Activated naive CD8-positive, alpha-beta T cell treated with anti-CD3 and anti-CD28 coated beads, Interleukin-2, amount 10 ng/mL, durations not matched to agents 7 days and 5 days (primary cell): ENCODE measurements around the gene TRMT11. TPM values are rescaled to one million over a fixed set of nuclear protein-coding genes. Genes with fewer than 3 reads are reported as not detected.
"Not testable (repeated sequence)": the region's sequence is repeated elsewhere in the genome, so short reads cannot be mapped to it uniquely, and the experiment has no call there.

ENCODE experiments used
- ATAC-seq: fragments of 150-1000 bp; cut with Tn5 transposase; one replicate; pipeline ENCODE4 v1.10.0; 2021; ENCODE audit warnings: low read depth, moderate library complexity
- POLR2A ChIA-PET: fragments of 350-600 bp; sonication (Branson Sonifier 250); formaldehyde crosslinking; loops from one replicate; lab custom pipeline; 2021; ENCODE audit warnings: antibody characterized with exemption; lab: Charles Lee
- DNase-seq: peaks from one replicate; pipeline ENCODE4 v3.0.0; 2021
- H3K27ac Mint-ChIP-seq: one replicate; pipeline ENCODE4 v1.8.0; 2022; ENCODE audit warnings: mild to moderate bottlenecking, mixed read lengths
- H3K27me3 Mint-ChIP-seq: one replicate; pipeline ENCODE4 v1.8.0; 2022; ENCODE audit warnings: mild to moderate bottlenecking, moderate library complexity, mixed read lengths
- H3K36me3 Mint-ChIP-seq: one replicate; pipeline ENCODE4 v1.8.0; 2021; ENCODE audit warnings: mild to moderate bottlenecking, mixed read lengths
- H3K4me1 Mint-ChIP-seq: one replicate; pipeline ENCODE4 v1.8.0; 2021; ENCODE audit warnings: mixed read lengths
- H3K4me3 Mint-ChIP-seq: one replicate; pipeline ENCODE4 v1.8.0; 2022; ENCODE audit warnings: mild to moderate bottlenecking, moderate library complexity, mixed read lengths
- H3K9me3 Mint-ChIP-seq: one replicate; pipeline ENCODE4 v1.8.0; 2021; ENCODE audit warnings: mixed read lengths
- total RNA-seq, 2 experiments: library from RNA; stranded (reverse); gene quantifications; one replicate each; pipeline ENCODE4 v1.2.3, GENCODE V29; 2021

TRMT11 gene
- total RNA-seq, 2 experiments from 2014 or later: 24.7 to 25.1 TPM

DNA sequence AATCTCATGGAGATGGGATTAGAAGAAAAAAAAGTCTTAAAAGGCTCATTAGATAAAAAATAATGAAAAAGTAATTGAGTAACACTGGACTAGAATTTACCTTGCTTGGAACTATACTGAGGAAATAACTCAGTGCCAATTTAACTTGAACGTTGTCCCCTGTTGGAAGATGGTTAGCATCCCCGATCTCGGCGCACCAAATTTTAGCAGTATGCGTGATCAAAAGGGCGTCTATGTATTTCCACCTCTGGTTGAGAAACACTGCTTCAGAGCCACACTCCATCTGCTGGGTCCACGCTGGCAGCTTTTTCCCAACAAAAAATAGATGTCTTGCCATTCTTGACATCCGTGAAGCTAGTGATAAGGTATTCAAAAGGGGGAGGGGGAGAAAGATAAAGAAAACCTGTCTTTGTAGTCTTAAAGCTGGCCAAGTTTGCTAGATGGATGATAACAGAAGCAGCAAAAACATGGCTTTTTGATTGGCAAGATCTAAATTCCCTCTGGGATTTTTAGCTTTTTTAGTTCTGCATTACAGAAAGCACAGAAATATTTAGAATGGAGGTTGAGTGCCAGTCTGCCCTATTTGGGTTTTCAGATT lies 23.3 kb upstream of the TRMT11 start:
- Mint-ChIP-seq H3K4me1 (peaks cover 3% of the 10 kb centered on the region), H3K9me3 (no peaks in the 10 kb centered on the region), H3K27ac (no peak overlapping the region), H3K27me3 (no peaks in the 10 kb centered on the region), H3K4me3 (no peak overlapping the region), H3K36me3 (peaks cover 6% of the 10 kb centered on the region)
- POLR2A ChIA-PET: no interaction called here
- ATAC-seq: no peak
- DNase-seq: no peak

DNA sequence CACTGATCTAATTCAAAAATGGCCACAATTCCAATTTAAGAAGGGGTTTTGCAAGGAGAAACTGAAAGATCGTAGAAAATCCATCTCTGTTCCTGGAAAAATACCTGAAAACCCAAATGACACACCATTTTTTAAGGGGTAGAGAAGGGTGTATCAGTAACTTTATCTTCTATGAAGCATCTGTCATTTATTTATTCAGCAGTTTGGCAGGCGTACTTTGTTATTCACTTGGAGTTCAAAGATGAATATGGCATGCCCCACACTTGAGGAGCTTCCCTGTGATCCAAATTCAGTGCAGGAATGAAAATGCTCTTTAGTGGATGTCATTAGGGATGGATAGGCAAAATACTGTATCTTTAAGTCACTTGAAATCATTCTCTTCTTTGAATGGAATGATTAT lies 22.5 kb upstream of the TRMT11 start:
- peaks cover 3% of the 10 kb centered on the region for H3K4me1 Mint-ChIP-seq
- H3K4me3 Mint-ChIP-seq: no peak overlapping the region
- no peak overlapping the region for H3K27ac Mint-ChIP-seq
- no peaks in the 10 kb centered on the region for H3K27me3 Mint-ChIP-seq
- POLR2A ChIA-PET: no interaction called here
- H3K9me3 Mint-ChIP-seq: no peaks in the 10 kb centered on the region
- ATAC-seq (no peak), DNase-seq (no peak)
- peaks cover 10% of the 10 kb centered on the region for H3K36me3 Mint-ChIP-seq

DNA sequence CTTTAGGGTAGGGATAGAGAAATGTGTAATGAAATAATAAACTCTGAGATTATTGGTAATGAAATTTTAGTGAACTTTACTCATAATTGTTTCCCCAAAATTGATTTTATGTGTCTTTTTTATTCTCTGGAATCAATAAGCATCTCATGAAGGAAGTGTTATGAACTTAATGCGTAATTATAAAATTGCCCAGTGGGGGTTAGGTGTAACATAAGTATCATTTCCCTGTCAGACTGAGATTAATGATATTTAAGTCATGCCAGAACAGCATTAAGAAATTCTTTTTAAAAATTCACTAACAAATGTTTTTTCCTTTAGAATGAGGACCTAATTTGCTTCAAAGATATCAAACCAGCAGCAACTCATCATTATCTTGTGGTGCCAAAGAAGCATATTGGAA lies 19.8 kb upstream of the TRMT11 start:
- peaks cover 3% of the 10 kb centered on the region for H3K4me1 Mint-ChIP-seq
- no peaks in the 10 kb centered on the region for H3K27me3 Mint-ChIP-seq
- H3K36me3 Mint-ChIP-seq: peaks cover 14% of the 10 kb centered on the region
- ATAC-seq: no peak
- H3K4me3 Mint-ChIP-seq: no peak overlapping the region
- DNase-seq: no peak
- no peaks in the 10 kb centered on the region for H3K9me3 Mint-ChIP-seq
- POLR2A ChIA-PET: no interaction called here
- H3K27ac Mint-ChIP-seq: no peak overlapping the region

DNA sequence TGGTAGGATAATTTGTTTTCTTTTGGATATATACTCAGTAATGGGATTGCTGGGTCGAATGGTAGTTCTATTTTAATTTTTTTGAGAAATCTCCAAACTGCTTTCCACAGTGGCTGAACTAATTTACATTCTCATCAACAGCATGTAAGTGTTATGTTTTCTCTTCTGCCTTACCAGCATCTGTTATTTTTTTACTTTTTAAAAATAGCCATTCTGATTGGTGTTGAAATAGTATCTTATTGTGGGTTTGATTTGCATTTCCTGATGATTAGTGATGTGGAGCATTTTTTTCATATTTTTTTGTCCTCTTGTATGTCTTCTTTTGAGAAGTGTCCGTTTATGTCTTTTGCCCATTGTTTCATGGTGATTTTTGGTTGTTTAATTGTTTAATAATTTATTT lies 17.8 kb upstream of the TRMT11 start:
- Mint-ChIP-seq H3K27me3 (no peaks in the 10 kb centered on the region), H3K36me3 (peaks cover 17% of the 10 kb centered on the region), H3K4me1 (peaks cover 3% of the 10 kb centered on the region), H3K9me3 (no peaks in the 10 kb centered on the region), H3K4me3 (no peak overlapping the region), H3K27ac (no peak overlapping the region)
- ATAC-seq (no peak), DNase-seq (no peak)
- POLR2A ChIA-PET: interaction anchor here (0.6 kb wide), 1 partner anchor 97 kb away, joined by 4 read pairs; no protein-coding TSS in a partner anchor

DNA sequence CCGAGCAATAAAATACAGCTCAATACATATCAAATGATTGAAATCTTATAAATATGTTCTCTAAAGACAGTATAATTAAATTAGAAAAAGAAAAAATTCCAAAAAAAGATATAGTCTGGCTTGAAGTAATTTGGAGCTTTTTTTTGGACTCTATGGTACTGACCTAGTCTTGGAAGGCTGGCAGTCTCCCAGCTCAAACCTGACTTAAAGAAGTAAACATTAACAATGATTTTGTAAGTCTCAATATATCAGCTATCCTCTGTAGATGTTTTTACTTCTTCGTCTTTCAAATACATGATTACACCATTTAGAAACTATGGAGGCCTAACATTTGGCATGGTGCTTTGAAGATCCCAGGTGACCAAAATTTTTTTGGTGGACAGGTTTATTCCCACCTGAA lies 15.6 kb upstream of the TRMT11 start:
- no peaks in the 10 kb centered on the region for H3K9me3 Mint-ChIP-seq
- peaks cover 20% of the 10 kb centered on the region for H3K36me3 Mint-ChIP-seq
- H3K4me1 Mint-ChIP-seq: peaks cover 6% of the 10 kb centered on the region
- no peaks in the 10 kb centered on the region for H3K27me3 Mint-ChIP-seq
- DNase-seq (no peak), ATAC-seq (no peak)
- H3K4me3 Mint-ChIP-seq: no peak overlapping the region
- POLR2A ChIA-PET: interaction anchor here (0.5 kb wide), 1 partner anchor 66 kb away, joined by 4 read pairs; no protein-coding TSS in a partner anchor
- H3K27ac Mint-ChIP-seq: no peak overlapping the region

DNA sequence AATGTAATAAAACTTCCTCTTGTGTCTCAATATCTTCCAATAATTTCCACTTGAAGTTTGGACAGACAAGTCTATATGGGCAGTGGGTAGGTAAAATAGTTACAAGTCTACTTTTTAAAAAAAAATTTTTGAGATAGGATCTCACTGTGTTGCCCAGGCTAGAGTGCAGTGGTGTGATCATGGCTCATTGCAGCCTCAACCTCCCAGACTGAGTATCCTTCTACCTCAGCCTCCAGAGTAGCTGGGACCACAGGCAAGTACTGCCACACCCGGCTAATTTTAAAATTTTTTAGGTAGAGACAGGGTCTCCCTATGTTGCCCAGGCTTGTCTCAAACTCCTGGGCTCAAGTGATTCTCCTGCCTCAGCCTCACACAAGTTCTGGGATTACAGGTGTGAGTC lies 13.9 kb upstream of the TRMT11 start:
- H3K9me3 Mint-ChIP-seq, H3K27ac Mint-ChIP-seq, H3K4me1 Mint-ChIP-seq, H3K4me3 Mint-ChIP-seq, DNase-seq, POLR2A ChIA-PET, H3K27me3 Mint-ChIP-seq, ATAC-seq: not testable (repeated sequence)
- H3K36me3 Mint-ChIP-seq: peaks cover 17% of the 10 kb centered on the region

DNA sequence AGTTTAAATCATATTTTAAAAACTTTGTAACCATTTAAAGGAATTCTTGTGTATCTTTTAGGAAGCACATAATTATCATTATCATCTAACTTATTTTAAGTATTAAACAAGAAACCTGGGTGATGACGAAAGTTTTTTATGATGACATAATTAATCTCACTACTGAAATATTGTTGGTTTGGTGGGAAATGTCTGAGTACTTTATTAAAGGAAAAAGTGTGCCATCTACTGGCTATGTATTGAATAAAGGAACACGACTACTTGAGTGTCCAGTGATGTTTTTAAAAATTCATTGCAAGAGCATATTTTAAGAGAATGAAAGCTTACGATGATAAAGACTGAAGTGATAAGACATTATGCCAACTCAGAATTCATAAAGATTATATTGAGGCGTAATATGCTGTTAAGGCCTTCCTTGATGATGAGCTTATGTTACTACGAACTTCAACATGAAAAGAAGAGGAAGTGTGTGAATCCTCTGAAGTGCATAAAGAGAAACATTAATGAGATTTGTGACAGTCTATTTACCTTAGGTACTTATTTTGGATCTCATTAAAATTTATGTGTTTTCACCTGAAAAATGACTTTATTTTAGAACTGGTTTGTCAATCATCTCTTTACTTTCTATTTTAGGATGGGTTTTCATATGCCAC lies 12.0 kb upstream of the TRMT11 start:
- no peak for DNase-seq
- Mint-ChIP-seq H3K27me3 (no peaks in the 10 kb centered on the region), H3K9me3 (no peaks in the 10 kb centered on the region), H3K36me3 (peaks cover 9% of the 10 kb centered on the region), H3K4me3 (peak overlapping the region; percentile 45), H3K27ac (peak overlapping the region; percentile 48), H3K4me1 (peaks cover 6% of the 10 kb centered on the region)
- POLR2A ChIA-PET: interaction anchor here (1.8 kb wide), 1 partner anchor 184 kb away, joined by 9 read pairs; the partner anchor contains the start of gene NCOA7
- ATAC-seq: peak; percentile 65

DNA sequence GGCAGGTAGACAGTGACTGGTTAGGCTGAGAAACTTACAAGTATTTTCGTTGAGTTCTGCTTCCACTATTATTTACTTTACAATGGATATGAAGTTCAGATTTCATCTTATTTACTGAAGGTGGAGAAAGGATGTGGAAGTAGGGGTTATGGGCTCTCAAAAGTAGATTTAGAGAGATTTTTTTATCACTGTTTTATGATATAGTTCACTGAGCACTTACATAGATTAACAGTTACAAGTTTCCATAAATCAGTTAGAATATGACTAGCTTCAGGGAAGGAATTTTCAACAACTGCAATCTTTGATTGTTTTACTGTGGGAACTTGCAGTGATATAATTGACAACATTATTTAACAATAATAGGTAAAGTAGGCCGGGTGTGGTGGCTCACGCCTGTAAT lies 7.2 kb upstream of the TRMT11 start:
- no peak overlapping the region for H3K27ac Mint-ChIP-seq
- peaks cover 3% of the 10 kb centered on the region for H3K36me3 Mint-ChIP-seq
- peaks cover 6% of the 10 kb centered on the region for H3K4me1 Mint-ChIP-seq
- no peaks in the 10 kb centered on the region for H3K27me3 Mint-ChIP-seq
- POLR2A ChIA-PET: no interaction called here
- ATAC-seq (no peak), DNase-seq (no peak)
- H3K4me3 Mint-ChIP-seq: no peak overlapping the region
- H3K9me3 Mint-ChIP-seq: no peaks in the 10 kb centered on the region

DNA sequence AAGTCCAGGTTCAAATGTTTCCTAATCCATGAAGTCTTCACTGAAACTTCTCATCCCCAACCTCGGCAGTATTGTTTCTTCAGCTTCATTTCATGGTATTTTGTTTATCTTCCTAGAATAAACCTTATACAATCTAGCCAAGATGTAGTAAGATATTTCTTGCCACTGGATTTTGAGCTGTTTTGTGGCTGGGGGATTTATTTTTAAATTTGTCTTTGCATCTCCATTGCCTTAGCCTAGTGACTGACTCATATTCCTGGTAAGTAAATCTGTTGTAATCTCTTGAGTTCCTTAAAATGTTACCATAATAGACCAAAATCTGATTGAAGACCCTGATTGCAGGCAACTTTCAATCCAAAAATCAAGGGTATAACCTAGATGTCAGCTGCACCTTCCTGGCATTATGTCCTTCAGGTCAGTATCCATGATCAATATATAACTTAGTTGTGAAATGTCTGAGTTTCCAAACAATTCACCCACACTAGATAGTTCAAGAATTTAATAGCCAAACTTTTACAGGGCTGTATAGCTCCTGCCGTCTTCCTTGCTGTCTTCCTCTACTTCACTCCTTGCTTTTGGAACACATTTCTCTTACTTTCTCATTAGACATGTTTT lies 4.7 kb upstream of the TRMT11 start:
- no peak overlapping the region for H3K27ac Mint-ChIP-seq
- H3K4me1 Mint-ChIP-seq: peaks cover 3% of the 10 kb centered on the region
- ATAC-seq: no peak
- no peaks in the 10 kb centered on the region for H3K27me3 Mint-ChIP-seq
- no peaks in the 10 kb centered on the region for H3K9me3 Mint-ChIP-seq
- H3K36me3 Mint-ChIP-seq: no peaks in the 10 kb centered on the region
- POLR2A ChIA-PET: interaction anchor here (0.8 kb wide), 1 partner anchor 191 kb away, joined by 3 read pairs; no protein-coding TSS in a partner anchor
- no peak for DNase-seq
- no peak overlapping the region for H3K4me3 Mint-ChIP-seq

DNA sequence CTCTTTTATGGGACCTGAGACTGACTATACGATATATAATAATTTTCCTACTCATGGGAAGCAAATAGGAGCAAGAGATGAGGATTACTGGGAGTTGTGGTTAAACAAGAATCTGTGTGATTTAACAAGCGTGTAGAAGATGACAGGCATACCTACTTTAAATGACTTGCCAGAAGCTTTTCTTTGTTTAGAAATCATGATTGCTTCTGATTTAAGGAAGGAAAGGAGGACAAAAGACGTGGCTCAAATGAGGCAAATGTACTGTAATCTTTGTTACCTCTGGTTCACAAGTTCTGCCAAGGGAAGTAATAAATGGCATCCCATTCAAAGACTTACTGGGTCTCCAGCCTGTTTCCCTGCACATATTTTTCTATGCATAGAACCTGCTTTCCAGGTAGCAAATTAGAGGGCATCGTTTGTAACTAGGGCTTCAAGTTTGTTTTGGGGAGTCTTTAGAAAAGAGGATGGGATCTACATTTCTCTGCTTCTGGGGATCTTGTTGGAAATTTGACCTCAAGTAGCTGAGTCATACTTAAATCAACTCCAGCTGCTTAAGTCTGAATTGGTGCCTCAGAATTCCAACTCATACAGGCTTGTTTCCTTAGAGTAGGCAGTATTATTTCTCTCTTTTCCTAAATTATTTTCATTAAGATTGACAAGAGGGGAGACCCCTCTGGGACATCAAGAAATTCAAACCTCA lies 2.9 kb upstream of the TRMT11 start:
- POLR2A ChIA-PET: no interaction called here
- Mint-ChIP-seq H3K27ac (no peak overlapping the region), H3K4me1 (peaks cover 3% of the 10 kb centered on the region), H3K27me3 (no peaks in the 10 kb centered on the region), H3K9me3 (no peaks in the 10 kb centered on the region), H3K36me3 (no peaks in the 10 kb centered on the region), H3K4me3 (no peak overlapping the region)
- ATAC-seq (no peak), DNase-seq (no peak)

DNA sequence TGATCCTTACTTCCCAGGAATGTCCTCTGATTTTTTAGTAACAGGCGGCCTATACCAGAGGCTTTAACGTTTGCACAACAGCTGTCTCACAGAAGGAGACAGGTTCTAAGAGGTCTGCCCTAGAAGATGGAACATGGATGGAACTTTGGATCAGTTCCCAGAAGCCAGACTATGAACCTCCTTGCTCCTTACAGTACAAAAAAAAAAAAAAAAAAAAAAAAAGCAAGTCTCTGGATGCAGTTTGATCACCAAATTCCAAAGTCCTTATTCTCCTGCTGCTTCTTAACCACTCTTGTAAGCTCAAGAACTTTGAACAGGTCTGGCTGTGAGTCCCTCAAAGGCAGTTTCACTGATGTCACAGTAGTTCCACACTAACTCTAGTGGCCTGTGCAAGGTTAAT lies 2.0 kb upstream of the TRMT11 start:
- POLR2A ChIA-PET: interaction anchor here (0.7 to 4.8 kb wide), 3 partner anchors 33 to 356 kb away, joined by 4 to 37 read pairs (median 9); partner anchors contain the start of gene NCOA7
- Mint-ChIP-seq H3K4me3 (no peak overlapping the region), H3K27me3 (no peaks in the 10 kb centered on the region), H3K9me3 (no peaks in the 10 kb centered on the region), H3K27ac (no peak overlapping the region), H3K36me3 (no peaks in the 10 kb centered on the region), H3K4me1 (peaks cover 4% of the 10 kb centered on the region)
- DNase-seq (no peak), ATAC-seq (no peak)

DNA sequence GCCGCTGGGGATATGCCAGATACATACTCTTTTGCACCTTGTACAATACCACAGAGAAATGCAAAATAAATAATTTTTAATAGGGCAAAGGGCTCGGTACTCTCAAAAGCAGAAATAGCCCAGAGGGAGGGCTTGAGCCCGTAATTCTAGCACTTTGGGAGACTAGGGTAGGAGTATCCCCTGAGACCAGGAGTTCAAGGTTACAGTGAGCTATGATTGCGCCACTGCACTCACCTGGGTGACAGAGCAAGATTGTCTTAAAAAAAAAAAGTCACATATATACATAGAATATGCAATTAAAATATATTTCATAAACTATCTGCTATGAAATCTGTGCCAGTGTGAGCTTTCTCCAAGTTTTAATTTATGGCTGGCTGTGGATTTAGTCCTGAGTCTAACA lies 818 bp upstream of the TRMT11 start:
- ATAC-seq (no peak), DNase-seq (no peak)
- Mint-ChIP-seq H3K9me3 (no peaks in the 10 kb centered on the region), H3K36me3 (no peaks in the 10 kb centered on the region), H3K4me1 (peaks cover 9% of the 10 kb centered on the region), H3K27ac (no peak overlapping the region), H3K27me3 (no peaks in the 10 kb centered on the region), H3K4me3 (peak overlapping the region; percentile 31)
- POLR2A ChIA-PET: interaction anchor here (1.1 to 4.8 kb wide), 7 partner anchors 9 to 204 kb away, joined by 3 to 37 read pairs (median 6); partner anchors contain the start of gene NCOA7

DNA sequence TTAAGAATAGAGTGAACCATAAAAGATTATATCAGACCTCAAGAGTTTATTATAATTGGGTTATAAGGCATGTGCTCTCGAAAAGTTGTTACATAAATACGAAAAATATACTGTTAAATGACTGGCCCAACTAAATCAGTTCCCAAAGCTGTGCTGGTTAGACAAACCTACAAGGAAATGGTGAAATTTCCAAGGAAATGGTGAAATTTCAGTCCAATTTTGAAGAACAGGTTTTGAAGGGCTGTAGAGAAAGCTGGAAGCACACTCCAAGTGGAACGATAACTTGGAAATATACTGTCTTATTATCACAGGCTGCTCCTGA lies 400 bp upstream of the TRMT11 start:
- Mint-ChIP-seq H3K9me3 (no peaks in the 10 kb centered on the region), H3K27ac (no peak overlapping the region)

More for the DNA sequence above, 400 bp upstream of the TRMT11 start:
- POLR2A ChIA-PET: interaction anchor here (0.9 to 4.8 kb wide), 10 partner anchors 9 to 684 kb away, joined by 3 to 37 read pairs (median 4); partner anchors contain the start of genes HDDC2 and NCOA7
- DNase-seq (no peak), ATAC-seq (no peak)
- Mint-ChIP-seq H3K27me3 (no peaks in the 10 kb centered on the region), H3K36me3 (no peaks in the 10 kb centered on the region), H3K4me3 (no peak overlapping the region), H3K4me1 (peaks cover 9% of the 10 kb centered on the region)
